GM23248 (cell line): ENCODE results near the gene DOK1. TPM values are rescaled to one million over a fixed set of nuclear protein-coding genes. Genes with fewer than 3 reads are reported as not detected.

Experiments used
- DNase-seq: peaks from one replicate; pipeline ENCODE4 v3.0.0-alpha.2; 2015
- H2AFZ ChIP-seq: fragments of 200-600 bp; sonication (generic); 2 replicates; pipeline ENCODE4 v1.6.1; 2016; ENCODE audit warnings: antibody characterized with exemption
- H3F3A ChIP-seq: fragments of 200-600 bp; sonication (generic); 2 replicates; pipeline ENCODE4 v1.6.1; 2016; ENCODE audit warnings: mild to moderate bottlenecking, antibody characterized with exemption, mixed run types; ENCODE audit not compliant: insufficient read depth
- H3K27ac ChIP-seq: fragments of 200-600 bp; sonication (generic); 2 replicates; pipeline ENCODE4 v1.5.1; 2016; ENCODE audit warnings: mild to moderate bottlenecking
- H3K27me3 ChIP-seq: fragments of 200-600 bp; sonication (generic); replicated peaks from 2 replicates; pipeline ENCODE4 v1.6.1; 2016; ENCODE audit warnings: mild to moderate bottlenecking; ENCODE audit not compliant: insufficient read depth
- H3K36me3 ChIP-seq: fragments of 200-600 bp; sonication (generic); 2 replicates; pipeline ENCODE4 v1.6.1; 2016; ENCODE audit warnings: low read depth, mild to moderate bottlenecking
- H3K4me1 ChIP-seq: fragments of 200-600 bp; sonication (generic); 2 replicates; pipeline ENCODE4 v1.6.1; 2016; ENCODE audit warnings: mild to moderate bottlenecking; ENCODE audit not compliant: insufficient read depth
- H3K4me2 ChIP-seq: fragments of 200-600 bp; sonication (generic); one replicate; pipeline ENCODE4 v1.6.1; 2016; ENCODE audit warnings: mild to moderate bottlenecking; ENCODE audit not compliant: unreplicated experiment
- H3K4me3 ChIP-seq: fragments of 200-600 bp; sonication (generic); 2 replicates; pipeline ENCODE4 v1.5.1; 2016; ENCODE audit warnings: mild to moderate bottlenecking
- H3K79me2 ChIP-seq: fragments of 200-600 bp; sonication (generic); 2 replicates; pipeline ENCODE4 v1.6.1; 2016; ENCODE audit warnings: mild to moderate bottlenecking; ENCODE audit not compliant: insufficient read depth
- H3K9ac ChIP-seq: fragments of 200-600 bp; sonication (generic); 2 replicates; pipeline ENCODE4 v1.6.1; 2016; ENCODE audit warnings: mild to moderate bottlenecking
- H3K9me2 ChIP-seq: fragments of 200-600 bp; sonication (generic); 2 replicates; pipeline ENCODE4 v1.6.1; 2016; ENCODE audit warnings: mixed run types, mild to moderate bottlenecking, moderate library complexity; ENCODE audit not compliant: insufficient read depth
- H3K9me3 ChIP-seq: fragments of 200-600 bp; sonication (generic); one replicate; pipeline ENCODE4 v1.6.1; 2017; ENCODE audit warnings: low read depth
- H4K20me1 ChIP-seq: fragments of 200-600 bp; sonication (generic); 2 replicates; pipeline ENCODE4 v1.6.0; 2016; ENCODE audit not compliant: insufficient read depth
- EZH2 ChIP-seq: fragments of 200-600 bp; sonication (generic); IDR thresholded peaks from 2 replicates; pipeline ENCODE4 v1.6.1; 2018; ENCODE audit warnings: antibody characterized with exemption, mild to moderate bottlenecking; ENCODE audit not compliant: insufficient read depth, poor library complexity, severe bottlenecking
- EZH2phosphoT487 ChIP-seq: fragments of 200-600 bp; sonication (generic); IDR thresholded peaks from 2 replicates; pipeline ENCODE4 v1.6.1; 2018; ENCODE audit warnings: antibody characterized with exemption, moderate library complexity, mild to moderate bottlenecking, low read depth; ENCODE audit not compliant: insufficient read depth
- WGBS, 2 experiments: methylation state at CpG; one replicate each; pipeline ENCODE4 v1.1.6; 2015 to 2017; ENCODE audit warnings: low lambda C conversion rate in 2 of 2, low coverage in 1 of 2; ENCODE audit errors: missing lambda C conversion rate in 2 of 2; 5-methylcytosine and 5-hydroxymethylcytosine counted together
- in situ Hi-C: fragments of 300-500 bp; cut with MboI; formaldehyde crosslinking; loops from 2 replicates; pipeline ENCODE4 v1.15.0; 2020
- polyA plus RNA-seq: library from polyadenylated mRNA; unstranded; fragments of >200 nt; fragmentation: Nextera tagmentation; extraction: Ambion mirVana; gene quantifications from 2 replicates; pipeline ENCODE4 v1.2.1, GENCODE V29; 2016
- total RNA-seq: library from RNA; depleted of rRNA; stranded (reverse); fragments of >200 nt; shearing (Covaris generic); gene quantifications from 2 replicates; pipeline ENCODE4 v1.2.3, GENCODE V29; 2014; rRNA removed

DOK1 gene
- total and polyA plus RNA-seq, 2 experiments from 2014 or later: 32.2 to 32.6 TPM

DNA sequence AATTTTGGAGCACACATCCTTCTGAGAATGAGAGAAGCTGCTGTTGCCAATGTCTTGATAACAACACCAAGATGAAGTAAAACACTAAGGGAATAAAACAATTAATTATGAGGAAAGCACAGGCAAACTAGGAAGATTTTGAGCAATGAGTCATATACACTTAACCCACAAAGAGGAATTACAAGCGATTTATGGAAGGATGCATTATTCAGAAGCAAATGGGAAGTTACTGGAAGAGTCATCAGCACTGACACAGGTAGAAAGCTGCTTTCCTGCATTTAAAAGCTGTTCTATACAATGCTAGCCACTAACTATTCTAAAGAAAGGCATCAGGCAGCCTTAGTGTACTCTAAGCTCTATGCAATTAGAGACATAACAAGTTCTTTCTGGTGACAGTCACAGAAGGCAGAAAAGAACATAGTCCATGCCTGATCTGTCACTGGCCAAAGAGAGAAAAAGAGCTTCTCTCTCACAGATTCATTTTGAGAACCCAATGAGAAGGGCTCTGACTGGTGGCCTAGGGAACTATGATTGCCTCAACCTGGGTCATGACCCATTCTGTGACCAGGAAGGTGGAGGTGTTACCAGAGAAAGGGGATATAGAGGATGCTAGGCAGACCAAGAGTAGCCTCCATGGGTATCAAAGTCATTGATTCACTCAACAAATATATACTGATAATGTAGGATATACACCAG, 48.2 kb downstream of the DOK1 start:
- H3K4me2 ChIP-seq: no peak overlapping the region

DNA sequence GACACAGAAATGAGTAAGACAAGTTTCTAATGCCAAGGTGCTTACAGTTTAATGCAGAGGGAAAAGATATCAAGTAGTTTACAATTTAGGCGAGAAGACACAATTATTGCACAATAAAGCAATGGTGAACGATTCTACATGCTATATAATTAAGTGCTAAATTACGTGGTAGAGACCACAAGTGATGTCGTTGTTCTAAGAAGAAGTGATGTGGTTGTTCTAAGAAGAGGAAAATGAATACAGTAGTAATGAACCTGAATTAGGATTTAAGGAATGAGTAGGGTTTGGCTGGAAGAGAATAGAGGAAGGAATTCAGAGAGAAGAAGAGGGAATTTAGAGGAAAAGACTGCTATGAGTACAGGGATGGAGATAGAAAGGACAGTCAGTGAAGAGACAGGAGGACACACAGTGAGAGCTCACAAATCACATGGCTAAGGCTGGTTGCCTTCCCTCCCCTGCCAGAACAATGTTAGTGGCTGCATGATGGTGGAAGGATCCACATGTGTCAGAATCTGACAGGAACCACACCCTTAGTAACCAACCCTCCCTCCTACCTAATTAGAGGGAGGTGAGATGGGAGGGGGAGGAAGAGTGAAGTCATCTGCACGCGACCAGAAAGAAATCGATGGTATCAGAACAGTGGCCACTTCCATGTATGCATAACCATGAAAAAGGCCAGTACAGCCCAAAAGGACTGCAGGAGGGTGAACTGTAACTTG, 48.9 kb downstream of the DOK1 start:
- Histone ChIP-seq H3K9ac (no peak overlapping the region), H3K4me2 (no peak overlapping the region), H2AFZ (no peak overlapping the region), H3K79me2 (no peaks in the 10 kb centered on the region), H4K20me1 (no peaks in the 10 kb centered on the region), H3K4me3 (no peak overlapping the region), H3K27ac (no peak overlapping the region), H3K9me3 (no peaks in the 10 kb centered on the region), H3F3A (peaks cover 15% of the 10 kb centered on the region; the same call in 1 of the 2 replicates), H3K27me3 (peaks cover 36% of the 10 kb centered on the region), H3K9me2 (no peaks in the 10 kb centered on the region), H3K4me1 (peaks cover 10% of the 10 kb centered on the region), H3K36me3 (no peaks in the 10 kb centered on the region)
- TF ChIP-seq EZH2phosphoT487 (no peak), EZH2 (no peak)
- WGBS, 2 experiments: 69 to 71% methylated on average over 7 of the region's 7 CpGs
- in situ Hi-C loops: no loop called here
- no peak for DNase-seq

More for the DNA sequence above, 48.2 kb downstream of the DOK1 start:
- in situ Hi-C loops: no loop called here
- Histone ChIP-seq H3K4me1 (peaks cover 10% of the 10 kb centered on the region), H3K9me3 (no peaks in the 10 kb centered on the region), H4K20me1 (no peaks in the 10 kb centered on the region), H3K27ac (no peak overlapping the region), H2AFZ (no peak overlapping the region), H3K36me3 (no peaks in the 10 kb centered on the region), H3F3A (peaks cover 15% of the 10 kb centered on the region; the same call in 1 of the 2 replicates), H3K27me3 (peaks cover 36% of the 10 kb centered on the region), H3K9me2 (no peaks in the 10 kb centered on the region), H3K79me2 (no peaks in the 10 kb centered on the region), H3K9ac (no peak overlapping the region), H3K4me3 (no peak overlapping the region)
- 0 to 3% methylated on average over 1 of the region's 1 CpG for WGBS, 2 experiments
- peak; percentile 75 for DNase-seq
- TF ChIP-seq EZH2 (no peak), EZH2phosphoT487 (no peak)

DNA sequence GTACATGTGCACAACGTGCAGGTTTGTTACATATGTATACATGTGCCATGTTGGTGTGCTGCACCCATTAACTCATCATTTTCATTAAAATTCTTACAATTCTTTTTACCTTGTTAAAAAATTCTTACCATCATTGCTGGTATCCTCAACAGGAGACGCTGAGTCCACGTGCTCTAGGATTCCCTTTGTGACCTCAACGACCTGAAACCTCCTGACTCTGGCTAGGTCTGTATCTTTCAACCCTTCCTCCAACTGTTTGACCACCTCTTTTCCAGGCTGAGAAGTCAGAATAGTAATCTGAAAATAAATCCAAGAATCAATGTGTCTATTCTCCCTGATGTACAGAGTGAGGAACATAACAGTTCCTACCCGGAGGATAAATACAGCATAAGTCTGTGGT, 52.4 kb downstream of the DOK1 start:
- Histone ChIP-seq H3K9ac (no peak overlapping the region), H3K27me3 (peaks cover 35% of the 10 kb centered on the region), H3K9me2 (no peaks in the 10 kb centered on the region), H3K27ac (no peak overlapping the region), H3K4me2 (no peak overlapping the region), H3K9me3 (no peaks in the 10 kb centered on the region), H3K4me1 (peaks cover 10% of the 10 kb centered on the region), H3F3A (peaks cover 11% of the 10 kb centered on the region; the same call in 1 of the 2 replicates), H3K79me2 (no peaks in the 10 kb centered on the region), H3K4me3 (no peak overlapping the region), H4K20me1 (no peaks in the 10 kb centered on the region), H3K36me3 (no peaks in the 10 kb centered on the region), H2AFZ (no peak overlapping the region)
- TF ChIP-seq EZH2phosphoT487 (no peak), EZH2 (no peak)
- no peak for DNase-seq
- WGBS, 2 experiments: 29 to 31% methylated on average over 5 of the region's 5 CpGs
- in situ Hi-C loops: no loop called here

Other genes starting within 250 kb of the DOK1 start
- gene SLC4A5, start 211.3 kb upstream of the DOK1 start, total RNA-seq: 0.32 and 0.38 TPM in 2 replicates
- gene SLC4A5, start 211.3 kb upstream of the DOK1 start, polyA plus RNA-seq: 0.35 TPM in 1 of 2 replicates, not detected in the other
- gene DCTN1, start 174.4 kb upstream of the DOK1 start, total RNA-seq: 172 and 176 TPM in 2 replicates
- gene DCTN1, start 174.4 kb upstream of the DOK1 start, polyA plus RNA-seq: 169 and 171 TPM in 2 replicates
- gene C2orf81, start 133.1 kb upstream of the DOK1 start, total RNA-seq: 1.6 and 3.5 TPM in 2 replicates
- gene C2orf81, start 133.1 kb upstream of the DOK1 start, polyA plus RNA-seq: 6.0 TPM in 2 replicates
- 33.4 and 45.0 TPM in 2 replicates for gene WDR54, start 133.0 kb upstream of the DOK1 start, total RNA-seq
- gene WDR54, start 133.0 kb upstream of the DOK1 start, polyA plus RNA-seq: 50.8 and 53.3 TPM in 2 replicates
- 13.5 and 17.5 TPM in 2 replicates for gene RTKN, start 112.8 kb upstream of the DOK1 start, total RNA-seq
- gene RTKN, start 112.8 kb upstream of the DOK1 start, polyA plus RNA-seq: 13.0 and 14.5 TPM in 2 replicates
- gene INO80B, start 99.6 kb upstream of the DOK1 start, total RNA-seq: 10.9 and 32.5 TPM in 2 replicates
- gene INO80B, start 99.6 kb upstream of the DOK1 start, polyA plus RNA-seq: 3.8 and 4.9 TPM in 2 replicates
- 37.9 and 58.7 TPM in 2 replicates for gene WBP1, start 96.3 kb upstream of the DOK1 start, total RNA-seq
- 42.4 and 47.1 TPM in 2 replicates for gene WBP1, start 96.3 kb upstream of the DOK1 start, polyA plus RNA-seq
- 55.7 and 58.6 TPM in 2 replicates for gene MOGS, start 89.3 kb upstream of the DOK1 start, total RNA-seq
- 14.5 and 16.8 TPM in 2 replicates for gene MOGS, start 89.3 kb upstream of the DOK1 start, polyA plus RNA-seq
- 14.8 and 18.5 TPM in 2 replicates for gene MRPL53, start 82.0 kb upstream of the DOK1 start, total RNA-seq
- 69.2 and 71.0 TPM in 2 replicates for gene MRPL53, start 82.0 kb upstream of the DOK1 start, polyA plus RNA-seq
- 5.1 and 12.8 TPM in 2 replicates for gene CCDC142, start 71.7 kb upstream of the DOK1 start, total RNA-seq
- 6.4 and 6.8 TPM in 2 replicates for gene CCDC142, start 71.7 kb upstream of the DOK1 start, polyA plus RNA-seq
- 15.9 and 17.7 TPM in 2 replicates for gene TTC31, start 71.6 kb upstream of the DOK1 start, total RNA-seq
- gene TTC31, start 71.6 kb upstream of the DOK1 start, polyA plus RNA-seq: 14.2 and 20.4 TPM in 2 replicates
- gene LBX2, start 55.1 kb upstream of the DOK1 start, total RNA-seq: 0.38 and 4.6 TPM in 2 replicates
- gene LBX2, start 55.1 kb upstream of the DOK1 start, polyA plus RNA-seq: 0.87 and 1.1 TPM in 2 replicates
- 15.6 and 24.1 TPM in 2 replicates for gene PCGF1, start 47.0 kb upstream of the DOK1 start, total RNA-seq
- gene PCGF1, start 47.0 kb upstream of the DOK1 start, polyA plus RNA-seq: 23.5 and 24.8 TPM in 2 replicates
- gene TLX2, start 40.3 kb upstream of the DOK1 start, total RNA-seq: not detected in 2 replicates
- not detected in 2 replicates for gene TLX2, start 40.3 kb upstream of the DOK1 start, polyA plus RNA-seq
- not detected in 2 replicates for gene DQX1, start 28.5 kb upstream of the DOK1 start, total RNA-seq
- not detected in 2 replicates for gene DQX1, start 28.5 kb upstream of the DOK1 start, polyA plus RNA-seq
- 114 and 119 TPM in 2 replicates for gene AUP1, start 25.0 kb upstream of the DOK1 start, total RNA-seq
- 119 and 122 TPM in 2 replicates for gene AUP1, start 25.0 kb upstream of the DOK1 start, polyA plus RNA-seq
- gene HTRA2, start 24.8 kb upstream of the DOK1 start, total RNA-seq: 23.0 and 35.2 TPM in 2 replicates
- gene HTRA2, start 24.8 kb upstream of the DOK1 start, polyA plus RNA-seq: 33.6 and 34.0 TPM in 2 replicates
- gene LOXL3, start 778 bp upstream of the DOK1 start, total RNA-seq: 52.4 and 56.9 TPM in 2 replicates
- 55.2 and 57.2 TPM in 2 replicates for gene LOXL3, start 778 bp upstream of the DOK1 start, polyA plus RNA-seq
- gene M1AP, start 93.6 kb downstream of the DOK1 start, total RNA-seq: 0.25 and 1.5 TPM in 2 replicates
- 0.13 and 0.18 TPM in 2 replicates for gene M1AP, start 93.6 kb downstream of the DOK1 start, polyA plus RNA-seq
- gene SEMA4F, start 99.5 kb downstream of the DOK1 start, total RNA-seq: 4.2 and 15.6 TPM in 2 replicates
- gene SEMA4F, start 99.5 kb downstream of the DOK1 start, polyA plus RNA-seq: 5.6 and 5.9 TPM in 2 replicates